B cell (primary cell): Measurements from ENCODE around the gene CDH16. TPM values are rescaled to one million over a fixed set of nuclear protein-coding genes. Genes with fewer than 3 reads are reported as not detected.

Experiments used
- ATAC-seq: fragments of 200-7000 bp; cut with Tn5 transposase; one replicate; pipeline ENCODE4 v1.10.0; 2021; ENCODE audit warnings: low read depth, mild to moderate bottlenecking, moderate number of reproducible peaks, moderate library complexity
- CTCF ChIA-PET: fragments of 350-600 bp; sonication (Branson Sonifier 250); formaldehyde crosslinking; loops from one replicate; lab custom pipeline; 2021; ENCODE audit warnings: antibody characterized with exemption, inconsistent platforms; lab: Charles Lee
- POLR2A ChIA-PET: fragments of 350-600 bp; sonication (Branson Sonifier 250); formaldehyde crosslinking; loops from one replicate; lab custom pipeline; 2021; ENCODE audit warnings: antibody characterized with exemption; lab: Charles Lee
- DNase-seq: peaks from one replicate; pipeline ENCODE4 v3.0.0; 2013
- H2AFZ ChIP-seq: 2 replicates; pipeline ENCODE4 v1.6.1; 2012; ENCODE audit warnings: mild to moderate bottlenecking, low read depth, low read length; ENCODE audit not compliant: insufficient read depth, poor library complexity, severe bottlenecking
- H3K27ac ChIP-seq, 2 donors: 1 replicate in 1 of 2; 2 replicates in 1 of 2; pipeline ENCODE4 v1.5.1; 2012 to 2013; ENCODE audit warnings: low read length in 2 of 2, mild to moderate bottlenecking in 2 of 2, moderate library complexity in 1 of 2
- H3K27me3 ChIP-seq, 4 experiments: fragments of 200-600 bp in 1 of 4; sonication (generic) in 1 of 4; replicated peaks in 1 of 4; 1 replicate in 2 of 4; 2 replicates in 2 of 4; pipeline versions ENCODE4 v1.6.1 to v1.7.0; 2013 to 2016; ENCODE audit warnings: low read length in 3 of 4, mild to moderate bottlenecking in 2 of 4, mixed read lengths in 1 of 4, moderate library complexity in 1 of 4; ENCODE audit not compliant: insufficient read depth in 4 of 4, control insufficient read depth in 3 of 4; ENCODE audit errors: control extremely low read depth in 1 of 4
- H3K36me3 ChIP-seq, 2 experiments: replicated peaks in 1 of 2; 1 replicate in 1 of 2; 2 replicates in 1 of 2; pipeline versions ENCODE4 v1.6.1 to v1.7.1; 2013; ENCODE audit warnings: low read length in 1 of 2; ENCODE audit not compliant: insufficient read depth in 2 of 2, control insufficient read depth in 1 of 2; ENCODE audit errors: control extremely low read depth in 1 of 2, extremely low read depth in 1 of 2
- H3K4me1 ChIP-seq, 2 donors: fragments of 200-600 bp in 1 of 2; sonication (generic) in 1 of 2; 1 replicate in 1 of 2; 2 replicates in 1 of 2; pipeline versions ENCODE4 v1.5.1 to v1.6.1; 2013 to 2017; ENCODE audit warnings: low read length in 2 of 2; ENCODE audit not compliant: control insufficient read depth in 2 of 2, insufficient read depth in 2 of 2
- H3K4me2 ChIP-seq: replicated peaks from 2 replicates; pipeline ENCODE3; 2012; ENCODE audit warnings: mild to moderate bottlenecking, low read depth, low read length; ENCODE audit not compliant: poor library complexity, severe bottlenecking
- H3K4me3 ChIP-seq, 5 experiments: fragments of 200-600 bp in 1 of 5; sonication (generic) in 1 of 5; 1 replicate in 3 of 5; 2 replicates in 2 of 5; pipeline versions ENCODE4 v1.5.1 to v1.7.0; 2011 to 2016; ENCODE audit warnings: low read length in 4 of 5, mild to moderate bottlenecking in 4 of 5, low read depth in 2 of 5, control low read depth in 1 of 5, moderate library complexity in 1 of 5; ENCODE audit not compliant: insufficient read depth in 1 of 5; ENCODE audit errors: control extremely low read depth in 1 of 5, extremely low read depth in 1 of 5
- H3K79me2 ChIP-seq: fragments of 200-600 bp; sonication (generic); one replicate; pipeline ENCODE4 v1.6.0; 2016; ENCODE audit warnings: low read length; ENCODE audit not compliant: control insufficient read depth, insufficient read depth
- H3K9ac ChIP-seq: fragments of 200-600 bp; sonication (generic); 2 replicates; pipeline ENCODE4 v1.6.1; 2017; ENCODE audit warnings: mild to moderate bottlenecking, low read length, moderate library complexity
- H3K9me3 ChIP-seq, 3 donors: one replicate each; pipeline versions ENCODE4 v1.6.1 to v1.7.1; 2013; ENCODE audit warnings: low read length in 2 of 3; ENCODE audit not compliant: control insufficient read depth in 2 of 3, insufficient read depth in 1 of 3; ENCODE audit errors: control extremely low read depth in 1 of 3
- H4K20me1 ChIP-seq: 2 replicates; pipeline ENCODE4 v1.6.0; 2012; ENCODE audit warnings: mild to moderate bottlenecking, low read length; ENCODE audit not compliant: insufficient read depth, control insufficient read depth, poor library complexity, severe bottlenecking
- H3K27ac Mint-ChIP-seq: one replicate; pipeline ENCODE4 v1.8.0; 2021; ENCODE audit warnings: mixed read lengths
- H3K27me3 Mint-ChIP-seq: one replicate; pipeline ENCODE4 v1.8.0; 2021; ENCODE audit warnings: mixed read lengths
- H3K4me1 Mint-ChIP-seq: one replicate; pipeline ENCODE4 v1.8.0; 2021; ENCODE audit warnings: mixed read lengths
- H3K4me3 Mint-ChIP-seq: one replicate; pipeline ENCODE4 v1.8.0; 2021; ENCODE audit warnings: mixed read lengths
- H3K9me3 Mint-ChIP-seq: one replicate; pipeline ENCODE4 v1.8.0; 2022; ENCODE audit warnings: mixed read lengths; ENCODE audit not compliant: insufficient read depth
- CTCF ChIP-seq: fragments of 200-600 bp; IDR thresholded peaks from one replicate; pipeline ENCODE4 v1.8.0; 2022; ENCODE audit warnings: antibody characterized with exemption, mild to moderate bottlenecking
- EZH2 ChIP-seq: IDR thresholded peaks from 2 replicates; pipeline ENCODE4 v1.6.1; 2012; ENCODE audit warnings: borderline replicate concordance, low read depth, mild to moderate bottlenecking, moderate library complexity, low read length; ENCODE audit not compliant: insufficient read depth, poor library complexity, severe bottlenecking
- WGBS: methylation state at CpG from one replicate; pipeline ENCODE4 v1.1.5; 2013; ENCODE audit warnings: missing lambda C conversion rate; ENCODE audit not compliant: insufficient coverage; 5-methylcytosine and 5-hydroxymethylcytosine counted together
- intact Hi-C: fragments of 100-400 bp; cut with micrococcal nuclease; formaldehyde crosslinking; loops from one replicate; pipeline ENCODE4 v1.10.0; 2022
- polyA plus RNA-seq: library from polyadenylated mRNA; depleted of rRNA; stranded (reverse); fragments of >200 nt; gene quantifications from 2 replicates; pipeline ENCODE4 v1.2.3, GENCODE V29; 2012
- total RNA-seq, 2 donors: library from RNA; stranded (reverse); fragments of 120-200 nt in 1 of 2; gene quantifications; 1 replicate in 1 of 2; 2 replicates in 1 of 2; pipeline versions ENCODE4 v1.2.3 to v1.2.4, GENCODE V29; 2013 to 2022

CDH16 gene
- total and polyA plus RNA-seq, 2 donors (not counting 1 experiment from before 2014, with no cell fraction given): not detected

- Mint-ChIP-seq H3K9me3 (no peaks in the 10 kb centered on the region), H3K4me1 (peaks cover 25% of the 10 kb centered on the region), H3K4me3 (no peak overlapping the region), H3K27me3 (no peaks in the 10 kb centered on the region), H3K27ac (no peak overlapping the region)
- peaks cover 11 to 16% of the 10 kb centered on the region in 2 donors for H3K4me1 ChIP-seq
- no peaks in the 10 kb centered on the region for H3K9me3 ChIP-seq
- H3K4me2 ChIP-seq: no peak overlapping the region
- no peak overlapping the region for H2AFZ ChIP-seq
- no peak for ATAC-seq
- no peak for DNase-seq
- H3K9ac ChIP-seq: no peak overlapping the region
- H3K36me3 ChIP-seq: peaks cover 0 to 46% of the 10 kb centered on the region in 2 experiments
- H3K4me3 ChIP-seq: no peak overlapping the region
- ChIA-PET POLR2A (interaction anchor here (0.5 kb wide), 1 partner anchor 473 kb away, joined by 3 read pairs; no protein-coding TSS in a partner anchor), CTCF (interaction anchor here (1.0 kb wide), 1 partner anchor 8 kb away, joined by 3 read pairs; no protein-coding TSS in a partner anchor)
- H3K79me2 ChIP-seq: peaks cover 9% of the 10 kb centered on the region
- TF ChIP-seq CTCF (no peak), EZH2 (no peak)
- intact Hi-C loops: no loop called here
- no peak overlapping the region for H3K27ac ChIP-seq
- H3K27me3 ChIP-seq: no peaks in the 10 kb centered on the region
- H4K20me1 ChIP-seq: peaks cover 14% of the 10 kb centered on the region
These were observed 20.7 kb upstream of the CDH16 start for GRCh38 chr16:66939366-66939765.

GRCh38 chr16:66937725-66938337 lies 19.1 kb upstream of the CDH16 start:
- Histone ChIP-seq H4K20me1 (peaks cover 14% of the 10 kb centered on the region), H3K4me1 (peaks cover 20 to 27% of the 10 kb centered on the region in 2 donors), H3K4me2 (no peak overlapping the region), H3K9me3 (no peaks in the 10 kb centered on the region), H3K4me3 (no peak overlapping the region), H3K27me3 (no peaks in the 10 kb centered on the region), H2AFZ (no peak overlapping the region), H3K36me3 (peaks cover 0 to 40% of the 10 kb centered on the region in 2 experiments), H3K9ac (no peak overlapping the region), H3K27ac (no peak overlapping the region), H3K79me2 (peaks cover 23% of the 10 kb centered on the region)
- ATAC-seq: no peak
- peak overlapping the region; percentile 41 for H3K27ac Mint-ChIP-seq
- peaks cover 41% of the 10 kb centered on the region for H3K4me1 Mint-ChIP-seq
- H3K27me3 Mint-ChIP-seq: no peaks in the 10 kb centered on the region
- POLR2A ChIA-PET: no interaction called here
- intact Hi-C loops: no loop called here
- CTCF ChIA-PET: no interaction called here
- TF ChIP-seq EZH2 (no peak), CTCF (no peak)
- no peak for DNase-seq
- H3K9me3 Mint-ChIP-seq: no peaks in the 10 kb centered on the region
- H3K4me3 Mint-ChIP-seq: no peak overlapping the region
- 100% methylated on average over 8 of the region's 10 CpGs for WGBS
